GM18498 (cell line): ENCODE measurements around the gene NEO1.
A peak's percentile ranks its signal among the peaks of the same experiment; 100 is the strongest.

Experiments
- ATAC-seq: cut with Tn5 transposase; IDR thresholded peaks from one replicate; pipeline ENCODE4 v1.9.1; 2021; ENCODE audit warnings: mild to moderate bottlenecking, moderate library complexity; ENCODE audit not compliant: unreplicated experiment

The NEO1 gene

GRCh38 chr15:73030122-73030679 is 22.1 kb upstream of the NEO1 start:
- ATAC-seq = no peak

DNA sequence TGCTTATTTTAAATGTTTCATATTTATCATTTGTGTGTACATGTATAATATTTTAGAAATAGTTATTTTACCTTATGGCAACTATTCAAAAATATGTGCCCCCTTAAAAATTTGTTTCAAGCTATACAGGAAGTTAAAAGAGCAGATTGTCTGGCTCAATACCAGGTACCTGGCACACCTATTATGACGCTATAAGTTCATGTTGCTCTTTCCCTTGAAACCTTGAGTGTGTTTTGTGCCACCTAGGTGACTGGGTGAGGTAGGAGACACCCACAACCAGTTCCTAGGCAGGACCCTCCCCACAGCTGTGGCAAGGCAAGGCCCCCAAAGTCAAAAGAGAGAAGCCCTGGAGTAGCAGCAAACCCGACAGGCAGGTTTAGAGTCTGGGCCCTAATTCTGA is 20.6 kb upstream of the NEO1 start:
- ATAC-seq = no peak

DNA sequence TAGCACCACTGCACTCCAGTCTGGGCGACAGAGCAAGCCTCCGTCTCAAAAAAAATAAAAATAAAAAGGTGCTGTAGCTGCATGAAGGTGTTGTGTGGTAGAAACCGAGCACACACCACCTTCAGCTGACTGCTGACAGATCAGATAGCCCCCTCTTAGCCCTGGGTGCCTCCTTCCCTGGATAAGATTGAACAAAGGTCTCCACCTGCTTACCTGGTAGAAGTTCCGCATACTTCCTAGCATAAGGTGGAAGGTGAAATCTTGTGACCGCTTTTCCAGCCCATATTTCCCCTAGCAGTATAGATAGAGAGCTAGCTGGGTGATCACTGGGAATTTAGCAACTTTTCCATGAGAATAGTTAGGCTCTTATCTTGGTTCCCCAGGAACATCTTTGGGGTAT is 18.7 kb upstream of the NEO1 start:
- no peak for ATAC-seq

- no peak for ATAC-seq
Measured at GRCh38 chr15:73034221-73034620, 18.0 kb upstream of the NEO1 start.

DNA sequence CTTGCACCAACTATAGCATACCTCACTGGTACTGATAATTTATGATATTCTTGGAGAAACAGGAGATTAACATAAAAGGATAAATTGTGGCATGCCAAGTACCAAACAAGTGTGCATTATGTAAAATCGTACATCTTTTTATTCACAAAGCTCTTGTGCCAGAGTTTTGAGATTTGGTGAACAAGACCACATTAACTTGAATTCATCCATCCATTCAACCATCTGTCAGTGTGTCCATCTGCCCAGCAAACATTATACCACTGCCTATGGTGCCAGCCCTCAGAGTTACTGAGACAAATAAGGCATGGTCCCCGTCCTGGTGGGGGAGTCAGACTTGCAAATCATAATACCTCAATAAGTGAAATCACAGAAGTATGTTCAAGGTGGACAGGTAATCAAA is 17.0 kb upstream of the NEO1 start:
- ATAC-seq = no peak

GRCh38 chr15:73038220-73038619 is 14.0 kb upstream of the NEO1 start:
- ATAC-seq = no peak

GRCh38 chr15:73046073-73046472 is 6.2 kb upstream of the NEO1 start:
- ATAC-seq = no peak

DNA sequence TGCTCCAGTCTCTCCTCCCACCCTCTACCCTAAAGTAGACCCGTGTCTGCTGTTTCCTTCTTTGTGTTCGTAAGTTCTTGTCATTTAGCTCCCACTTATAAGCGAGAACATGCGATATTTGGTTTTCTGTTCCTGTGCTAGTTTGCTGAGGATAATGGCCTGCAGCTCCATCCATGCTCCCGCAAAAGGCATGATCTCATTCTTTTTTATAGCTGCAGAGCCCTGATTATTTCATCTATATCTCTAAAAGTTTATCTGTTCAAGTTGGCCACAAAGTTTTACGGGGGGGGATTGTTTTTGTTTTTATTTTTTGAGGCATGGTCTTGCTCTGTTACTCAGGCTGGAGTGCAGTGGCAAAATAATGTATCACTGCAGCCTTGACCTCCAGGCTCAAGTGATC is 4.4 kb upstream of the NEO1 start:
- no peak for ATAC-seq

DNA sequence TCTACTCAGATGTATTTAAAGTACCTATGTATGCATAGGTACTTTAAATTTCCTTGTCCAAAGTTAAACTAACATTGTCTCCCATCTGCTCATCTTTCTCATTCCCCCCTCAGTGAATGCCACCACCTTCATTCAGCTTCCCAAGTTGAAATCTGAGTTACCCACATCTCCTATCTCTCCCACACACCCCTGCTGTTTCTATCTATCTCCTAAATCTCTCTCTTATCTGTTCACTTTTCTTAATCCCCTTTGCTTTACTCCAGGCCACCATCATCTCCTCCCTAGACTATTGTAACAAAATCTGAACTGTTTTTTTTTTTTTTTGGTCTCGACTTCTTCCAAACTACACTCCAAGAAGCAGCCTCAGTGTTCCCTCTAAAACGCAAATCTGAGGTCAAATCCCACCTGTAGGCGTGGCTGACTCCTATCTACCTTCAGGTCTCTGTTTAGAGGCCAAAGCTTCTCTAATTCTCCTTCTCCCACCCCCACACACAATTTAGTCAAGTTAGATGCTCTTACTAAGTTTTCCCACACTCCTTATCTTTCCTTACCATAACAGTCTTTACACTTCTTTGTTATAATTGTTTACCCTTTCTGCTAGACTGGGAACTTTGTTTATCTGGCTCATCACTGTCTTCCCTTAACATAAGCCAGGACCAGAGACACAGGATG is 3.5 kb upstream of the NEO1 start:
- no peak for ATAC-seq

DNA sequence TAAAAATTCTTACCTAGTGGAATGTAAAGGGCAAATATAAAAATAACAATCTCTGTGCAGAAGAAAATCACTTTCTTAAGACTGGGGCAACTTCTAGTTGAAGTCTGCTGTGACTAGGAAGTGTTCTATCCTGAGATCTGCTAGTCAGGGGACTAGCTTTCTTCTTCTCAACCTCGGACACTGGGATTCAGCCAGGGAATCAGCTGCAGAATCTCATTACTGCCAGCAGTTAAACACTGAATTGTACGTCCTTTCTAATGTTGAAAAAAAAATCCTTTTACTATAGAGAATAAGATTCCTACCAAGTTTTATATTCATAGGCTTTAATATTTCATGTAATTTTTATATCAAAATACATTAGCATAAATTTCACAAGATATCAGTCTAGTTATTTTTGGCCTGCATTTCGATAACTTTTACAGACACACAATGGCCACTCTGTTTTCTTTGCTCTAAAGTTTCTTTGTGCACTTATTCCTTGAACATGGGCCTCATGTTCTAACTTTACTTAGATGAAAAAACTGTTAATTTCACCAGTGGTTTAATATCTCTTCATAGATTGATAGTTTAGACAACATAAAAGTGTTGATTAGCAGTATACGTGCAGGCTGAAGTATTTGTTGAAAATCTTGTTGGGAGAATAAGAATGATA is 2.6 kb upstream of the NEO1 start:
- ATAC-seq = no peak

DNA sequence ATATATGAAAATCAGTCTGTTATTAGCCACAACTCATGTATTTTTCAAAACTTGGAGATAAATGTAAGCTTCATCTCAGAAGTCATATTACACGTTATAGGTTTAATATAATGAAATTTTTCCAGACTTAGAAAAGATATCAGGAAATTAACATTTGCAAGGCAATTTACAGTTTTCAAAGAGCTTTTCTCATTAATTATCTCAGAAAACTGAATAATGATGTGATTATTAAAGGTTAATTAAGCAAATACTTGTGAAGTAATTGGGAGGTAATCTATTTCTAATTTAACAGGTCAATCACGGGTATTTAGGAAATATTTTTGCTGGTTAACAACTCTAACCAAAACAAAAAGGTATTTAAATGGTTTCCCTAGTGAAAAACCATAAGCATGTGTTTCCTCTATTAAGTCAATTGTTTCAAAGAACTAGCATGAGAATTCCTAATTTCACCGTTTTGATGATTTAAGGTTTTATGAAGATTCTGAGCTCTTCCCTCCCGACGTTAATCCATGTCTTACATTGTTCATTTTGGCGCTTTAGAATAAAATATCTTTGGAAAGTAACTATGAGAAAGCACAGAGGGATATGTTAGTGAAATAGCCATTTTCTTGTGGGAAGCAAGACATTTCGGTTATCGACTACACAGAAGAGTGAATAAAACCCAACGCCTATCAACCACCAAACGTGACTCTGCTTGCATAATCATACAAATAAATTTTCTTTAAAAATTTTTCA is 1.5 kb upstream of the NEO1 start:
- no peak for ATAC-seq

- no peak for ATAC-seq
Measured at GRCh38 chr15:73051391-73051806, 864 bp upstream of the NEO1 start.

- peak; percentile 29 for ATAC-seq
Measured at GRCh38 chr15:73052653-73053397, 562 bp downstream of the NEO1 start.

DNA sequence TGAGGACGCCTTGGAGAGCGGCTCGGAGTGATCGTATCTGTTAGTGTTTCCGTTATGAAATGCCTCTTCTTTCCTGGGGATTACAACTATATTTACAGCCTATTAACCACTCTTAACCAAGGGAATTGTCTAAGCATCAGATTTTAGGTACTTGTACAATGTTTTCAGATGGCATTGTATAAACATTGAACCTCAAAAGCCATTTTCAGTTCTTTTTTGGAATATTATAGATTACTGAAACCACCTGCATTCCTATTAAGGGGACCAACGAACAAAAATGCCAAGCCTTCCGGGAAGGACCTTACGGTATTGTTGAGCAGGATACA is 1.1 kb downstream of the NEO1 start:
- no peak for ATAC-seq

DNA sequence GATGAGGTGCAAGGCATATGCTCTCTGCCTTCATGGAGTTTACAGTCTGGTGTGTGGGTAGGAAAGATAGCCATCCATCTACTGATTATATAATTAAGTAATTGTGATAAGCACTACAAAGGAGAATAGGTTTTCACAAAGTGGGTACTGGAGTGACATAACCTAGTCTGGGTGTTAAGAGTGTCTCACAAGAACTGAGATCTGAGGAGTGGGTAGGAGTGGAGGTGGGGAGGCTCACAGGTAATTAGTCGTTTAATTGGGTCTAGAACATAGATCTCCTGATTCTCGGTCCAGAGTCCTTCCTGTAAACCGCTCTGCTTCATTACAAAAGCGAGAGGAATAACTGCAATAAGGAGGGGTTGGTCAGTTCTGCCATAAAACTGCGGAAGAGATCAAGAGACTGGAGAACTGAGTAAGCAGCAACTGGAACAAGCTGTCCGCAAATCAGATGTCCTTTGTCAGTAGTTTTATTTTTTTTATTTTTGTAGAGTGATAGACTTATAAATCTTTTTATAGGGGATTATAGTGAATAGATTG is 2.2 kb downstream of the NEO1 start:
- no peak for ATAC-seq

DNA sequence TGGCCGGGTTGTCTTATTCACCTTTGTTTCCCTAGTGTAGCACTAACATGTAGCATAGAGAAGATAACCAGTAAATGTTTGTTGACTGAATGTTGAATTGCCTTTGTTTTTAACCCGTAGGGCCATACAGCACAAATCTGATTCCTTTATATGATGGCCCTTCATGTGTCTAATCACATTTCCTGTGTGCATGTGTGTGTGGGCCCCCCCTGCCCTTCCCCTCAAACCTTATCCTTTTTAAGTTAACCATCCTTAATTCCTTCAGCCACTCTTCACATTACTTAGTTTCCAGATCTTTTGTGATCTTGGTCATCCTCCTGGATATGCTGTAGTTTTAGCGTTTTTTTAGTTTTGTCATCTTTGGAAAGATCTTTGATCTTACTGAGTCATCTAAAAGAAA is 4.2 kb downstream of the NEO1 start:
- ATAC-seq = no peak

DNA sequence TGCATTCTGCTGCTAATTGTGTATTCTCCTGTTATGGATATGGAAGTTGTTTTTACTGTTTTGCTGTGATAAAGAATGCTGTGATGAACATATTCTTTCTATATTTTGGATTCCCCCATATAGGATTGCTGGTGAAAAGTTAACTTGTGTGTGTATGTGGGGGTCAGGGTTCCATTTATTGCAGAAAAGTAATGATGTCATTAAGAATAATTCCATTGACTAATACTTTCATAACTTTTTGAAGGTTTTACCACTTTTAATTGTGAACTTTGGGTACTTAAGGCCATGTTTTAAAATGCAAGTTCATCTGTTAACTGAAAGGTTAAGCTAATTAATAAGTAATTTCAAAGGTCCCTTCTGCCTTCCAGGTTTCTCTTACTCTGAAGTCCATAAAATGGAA is 6.2 kb downstream of the NEO1 start:
- ATAC-seq = no peak

GRCh38 chr15:73065114-73065513 is 12.9 kb downstream of the NEO1 start:
- ATAC-seq = no peak

GRCh38 chr15:73069109-73069508 is 16.8 kb downstream of the NEO1 start:
- ATAC-seq = no peak

DNA sequence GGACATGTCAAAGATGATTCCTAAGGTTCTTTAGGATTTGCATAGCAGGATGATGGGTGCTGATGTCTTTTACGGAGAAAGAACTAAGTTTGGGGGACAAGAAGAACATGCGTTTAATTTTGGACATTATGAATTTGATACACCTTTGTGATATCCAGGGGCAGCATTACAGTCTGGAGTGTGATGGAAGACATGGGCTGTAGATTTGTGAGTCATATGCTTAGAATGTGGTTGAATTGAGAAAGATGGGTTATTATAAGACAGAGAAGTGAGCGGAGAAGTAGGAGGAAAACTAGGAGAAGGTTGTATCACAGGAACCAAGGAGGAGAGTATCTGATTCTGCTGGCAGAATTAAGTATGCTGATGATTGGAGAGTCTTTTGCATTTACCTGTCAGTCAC is 20.6 kb downstream of the NEO1 start:
- ATAC-seq = no peak

GRCh38 chr15:73074241-73074640 is 22.0 kb downstream of the NEO1 start:
- ATAC-seq = no peak
